Panc1 (cell line): Measurements from ENCODE around the gene PLXNA2. TPM values are rescaled to one million over a fixed set of nuclear protein-coding genes. Genes with fewer than 3 reads are reported as not detected.

Source experiments
- ATAC-seq: fragments of 200-7000 bp; cut with Tn5 transposase; 2 replicates; pipeline ENCODE4 v1.9.1; 2020; ENCODE audit warnings: mild to moderate bottlenecking, moderate library complexity
- BruUV-seq: library from RNA; stranded (reverse); fragments of 400-500 nt; replicated peaks from 2 replicates; lab custom pipeline; 2021; lab: Mats Ljungman, UMichigan
- CTCF ChIA-PET: fragments of 300-600 bp; sonication (Branson Sonifier 250); formaldehyde crosslinking; loops from one replicate; lab custom pipeline; 2022; ENCODE audit warnings: antibody characterized with exemption; lab: Charles Lee
- POLR2A ChIA-PET: fragments of 300-600 bp; sonication (Branson Sonifier 250); formaldehyde crosslinking; loops from one replicate; lab custom pipeline; 2022; ENCODE audit warnings: antibody characterized with exemption; lab: Charles Lee
- DNase-seq: peaks from one replicate; pipeline ENCODE4 v3.0.0-alpha.2; 2010; ENCODE audit warnings: low read depth, low spot score
- H3K27ac ChIP-seq: 2 replicates; pipeline ENCODE4 v1.5.1; 2011; ENCODE audit warnings: mild to moderate bottlenecking, low read length, inconsistent platforms
- H3K27me3 ChIP-seq: fragments of 200-500 bp; sonication (Bioruptor generic); 2 replicates; pipeline ENCODE4 v1.6.0; 2014; ENCODE audit warnings: low read length, inconsistent platforms; ENCODE audit not compliant: control insufficient read depth, insufficient read depth
- H3K36me3 ChIP-seq: fragments of 200-500 bp; sonication (Bioruptor generic); 2 replicates; pipeline ENCODE4 v1.5.1; 2014; ENCODE audit warnings: inconsistent platforms, mild to moderate bottlenecking, low read length, moderate library complexity; ENCODE audit not compliant: control insufficient read depth, insufficient read depth
- H3K4me1 ChIP-seq: 2 replicates; pipeline ENCODE4 v1.5.1; 2011; ENCODE audit warnings: inconsistent platforms, mild to moderate bottlenecking, low read length, moderate library complexity; ENCODE audit not compliant: control insufficient read depth, insufficient read depth
- H3K4me3 ChIP-seq, 2 experiments: 2 replicates each; pipeline ENCODE4 v1.5.1; 2011 to 2012; ENCODE audit warnings: low read depth in 2 of 2, low read length in 2 of 2, mild to moderate bottlenecking in 2 of 2, inconsistent platforms in 1 of 2, moderate library complexity in 1 of 2
- H3K9me3 ChIP-seq: fragments of 200-500 bp; sonication (Bioruptor generic); 2 replicates; pipeline ENCODE4 v1.5.1; 2014; ENCODE audit warnings: low read depth, mild to moderate bottlenecking, inconsistent platforms, low read length, moderate library complexity; ENCODE audit not compliant: control insufficient read depth, insufficient read depth
- CTCF ChIP-seq: fragments of 450-650 bp; IDR thresholded peaks from 2 replicates; pipeline ENCODE4 v1.5.1; 2017; ENCODE audit warnings: mild to moderate bottlenecking
- POLR2AphosphoS5 ChIP-seq: IDR thresholded peaks from 2 replicates; pipeline ENCODE4 v1.6.1; 2012; ENCODE audit warnings: mild to moderate bottlenecking, low read depth, low read length, moderate library complexity
- REST ChIP-seq, 2 experiments: IDR thresholded peaks; 2 replicates each; pipeline ENCODE4 v1.6.1; 2011 to 2012; ENCODE audit warnings: low read depth in 2 of 2, control low read depth in 1 of 2, low read length in 1 of 2, mild to moderate bottlenecking in 1 of 2, moderate library complexity in 1 of 2; ENCODE audit not compliant: insufficient read depth in 1 of 2
- SIN3A ChIP-seq: IDR thresholded peaks from 2 replicates; pipeline ENCODE4 v1.6.1; 2012; ENCODE audit warnings: low read depth, mild to moderate bottlenecking, low read length, moderate library complexity, borderline replicate concordance; ENCODE audit not compliant: insufficient read depth
- TCF7L2 ChIP-seq: IDR thresholded peaks from 2 replicates; pipeline ENCODE4 v1.6.1; 2011; ENCODE audit warnings: mild to moderate bottlenecking, low read depth, low read length, inconsistent platforms
- in situ Hi-C: cut with HindIII; loops from 2 replicates; pipeline ENCODE4 v1.10.0; 2016; ENCODE audit warnings: low sequenced_read_pairs, low pct_unique_long_range_greater_than_20kb
- intact Hi-C: fragments of 100-400 bp; cut with micrococcal nuclease; formaldehyde crosslinking; loops from one replicate; pipeline ENCODE4 v1.10.0; 2022; ENCODE audit not compliant: unreplicated experiment
- total RNA-seq: library from RNA; stranded (reverse); gene quantifications from one replicate; pipeline ENCODE4 v1.2.1, GENCODE V29; 2021; ENCODE audit not compliant: unreplicated experiment

The PLXNA2 gene
- total RNA-seq, 1 experiment from 2014 or later = 0.98 TPM

- ChIA-PET POLR2A (no interaction called here), CTCF (no interaction called here)
- in situ Hi-C loops (no loop called here), intact Hi-C loops (no loop called here)
- Histone ChIP-seq H3K27me3 (no peaks in the 10 kb centered on the region), H3K9me3 (no peaks in the 10 kb centered on the region), H3K4me3 (no peak overlapping the region), H3K27ac (no peak overlapping the region), H3K36me3 (no peaks in the 10 kb centered on the region), H3K4me1 (no peaks in the 10 kb centered on the region)
- ATAC-seq (no peak), DNase-seq (no peak)
- TF ChIP-seq CTCF (no peak), TCF7L2 (no peak), REST (IDR thresholded peaks at IDR 0.05; ENCODE audit: insufficient read depth in 1 of 2, low read depth in 2 of 2, low read length in 1 of 2) (no peak), POLR2AphosphoS5 (no peak), SIN3A (no peak)
- BruUV-seq = no TSS peak
Observed at GRCh38 chr1:208181364-208181763, 62.8 kb downstream of the PLXNA2 start.

- ATAC-seq (no peak), DNase-seq (no peak)
- in situ Hi-C loops (no loop called here), intact Hi-C loops (no loop called here)
- TF ChIP-seq TCF7L2 (no peak), REST (IDR thresholded peaks at IDR 0.05; ENCODE audit: insufficient read depth in 1 of 2, low read depth in 2 of 2, low read length in 1 of 2) (no peak), SIN3A (no peak), CTCF (no peak), POLR2AphosphoS5 (no peak)
- BruUV-seq = no TSS peak
- no peaks in the 10 kb centered on the region for H3K9me3 ChIP-seq
- H3K36me3 ChIP-seq = no peaks in the 10 kb centered on the region
- H3K27ac ChIP-seq = no peak overlapping the region
- CTCF ChIA-PET = no interaction called here
- H3K4me3 ChIP-seq = no peak overlapping the region
- no peaks in the 10 kb centered on the region for H3K27me3 ChIP-seq
- POLR2A ChIA-PET = no interaction called here
- H3K4me1 ChIP-seq = no peaks in the 10 kb centered on the region
Observed at GRCh38 chr1:208180421-208180820, 63.8 kb downstream of the PLXNA2 start.
